Mesenchymal stem cell (in vitro differentiated cells and primary cell): ENCODE data around the gene PPP1R14B.
"Not testable (repeated sequence)": the region's sequence is repeated elsewhere in the genome, so short reads cannot be mapped to it uniquely, and the experiment has no call there.

Experiments used
- DNase-seq: peaks from one replicate; pipeline ENCODE4 v3.0.0-alpha.2; 2013
- H2AFZ ChIP-seq: one replicate; pipeline ENCODE4 v1.6.1; 2013; ENCODE audit warnings: low read depth, mild to moderate bottlenecking, control low read depth, inconsistent platforms, low read length, moderate library complexity
- H2AK5ac ChIP-seq: 2 replicates; pipeline ENCODE4 v1.6.1; 2013; ENCODE audit warnings: low read length, moderate library complexity, mild to moderate bottlenecking, inconsistent platforms; ENCODE audit not compliant: severe bottlenecking
- H2BK120ac ChIP-seq: one replicate; pipeline ENCODE4 v1.6.1; 2013; ENCODE audit warnings: low read depth, mild to moderate bottlenecking, inconsistent platforms, low read length, moderate library complexity
- H2BK12ac ChIP-seq, 2 experiments: one replicate each; pipeline ENCODE4 v1.6.1; 2013; ENCODE audit warnings: inconsistent platforms in 2 of 2, low read length in 2 of 2, mild to moderate bottlenecking in 2 of 2, moderate library complexity in 2 of 2, control low read depth in 1 of 2
- H2BK15ac ChIP-seq: one replicate; pipeline ENCODE4 v1.6.1; 2013; ENCODE audit warnings: mild to moderate bottlenecking, low read depth, inconsistent platforms; ENCODE audit not compliant: poor library complexity, severe bottlenecking
- H2BK5ac ChIP-seq: 2 replicates; pipeline ENCODE4 v1.6.1; 2013; ENCODE audit warnings: low read depth, mild to moderate bottlenecking, low read length, control low read depth, inconsistent platforms; ENCODE audit not compliant: poor library complexity, severe bottlenecking
- H3K14ac ChIP-seq, 2 experiments: one replicate each; pipeline ENCODE4 v1.6.1; 2013; ENCODE audit warnings: inconsistent platforms in 2 of 2, low read length in 2 of 2, control low read depth in 1 of 2, mild to moderate bottlenecking in 1 of 2, moderate library complexity in 1 of 2
- H3K18ac ChIP-seq, 2 experiments: one replicate each; pipeline ENCODE4 v1.6.1; 2013; ENCODE audit warnings: inconsistent platforms in 2 of 2, low read length in 2 of 2, control low read depth in 1 of 2, low read depth in 1 of 2, mild to moderate bottlenecking in 1 of 2
- H3K23ac ChIP-seq, 2 experiments: one replicate each; pipeline ENCODE4 v1.6.1; 2013; ENCODE audit warnings: inconsistent platforms in 2 of 2, low read length in 2 of 2, mild to moderate bottlenecking in 2 of 2, moderate library complexity in 2 of 2, control low read depth in 1 of 2
- H3K27ac ChIP-seq: 2 replicates; pipeline ENCODE4 v1.5.1; 2013; ENCODE audit warnings: mild to moderate bottlenecking, moderate library complexity, low read length, control low read depth, inconsistent platforms; ENCODE audit not compliant: poor library complexity, severe bottlenecking
- H3K27me3 ChIP-seq, 2 experiments: 2 replicates each; pipeline versions ENCODE4 v1.6.1 to v1.7.0; 2013; ENCODE audit warnings: low read length in 2 of 2, mild to moderate bottlenecking in 2 of 2, moderate library complexity in 2 of 2, control low read depth in 1 of 2, inconsistent platforms in 1 of 2; ENCODE audit not compliant: control insufficient read depth in 1 of 2, insufficient read depth in 1 of 2
- H3K36me3 ChIP-seq, 2 experiments: 2 replicates each; pipeline versions ENCODE4 v1.6.1 to v1.7.0; 2013; ENCODE audit warnings: low read length in 2 of 2, control low read depth in 1 of 2, inconsistent platforms in 1 of 2, low read depth in 1 of 2, mild to moderate bottlenecking in 1 of 2; ENCODE audit not compliant: insufficient read depth in 2 of 2, control insufficient read depth in 1 of 2
- H3K4ac ChIP-seq, 2 experiments: one replicate each; pipeline ENCODE4 v1.6.1; 2013; ENCODE audit warnings: inconsistent platforms in 2 of 2, low read length in 2 of 2, mild to moderate bottlenecking in 2 of 2, moderate library complexity in 2 of 2, control low read depth in 1 of 2, low read depth in 1 of 2
- H3K4me1 ChIP-seq: 2 replicates; pipeline ENCODE4 v1.6.1; 2013; ENCODE audit warnings: low read depth, low read length, control low read depth; ENCODE audit not compliant: control insufficient read depth, insufficient read depth
- H3K4me2 ChIP-seq: 2 replicates; pipeline ENCODE4 v1.6.1; 2013; ENCODE audit warnings: low read length, mild to moderate bottlenecking, inconsistent platforms; ENCODE audit not compliant: poor library complexity, severe bottlenecking
- H3K4me3 ChIP-seq, 2 experiments: 2 replicates each; pipeline versions ENCODE4 v1.5.1 to v1.7.0; 2013; ENCODE audit warnings: low read length in 2 of 2, mild to moderate bottlenecking in 2 of 2, control low read depth in 1 of 2, low read depth in 1 of 2; ENCODE audit not compliant: insufficient read depth in 1 of 2
- H3K79me1 ChIP-seq: replicated peaks from 2 replicates; pipeline ENCODE4 v1.6.1; 2013; ENCODE audit warnings: mild to moderate bottlenecking, control low read depth, low read length, inconsistent platforms; ENCODE audit not compliant: poor library complexity, severe bottlenecking
- H3K9ac ChIP-seq: 2 replicates; pipeline ENCODE4 v1.7.0; 2013; ENCODE audit warnings: mild to moderate bottlenecking, low read length, moderate library complexity
- H3K9me3 ChIP-seq: 2 replicates; pipeline ENCODE4 v1.7.0; 2013; ENCODE audit warnings: mild to moderate bottlenecking, low read length; ENCODE audit not compliant: control insufficient read depth
- H4K8ac ChIP-seq: one replicate; pipeline ENCODE4 v1.6.1; 2013; ENCODE audit warnings: inconsistent platforms, mild to moderate bottlenecking, low read length, moderate library complexity
- H4K91ac ChIP-seq: one replicate; pipeline ENCODE4 v1.6.1; 2013; ENCODE audit warnings: mild to moderate bottlenecking, low read length, inconsistent platforms
- WGBS: methylation state at CpG from one replicate; pipeline ENCODE4 v1.1.7; 2013; ENCODE audit warnings: mixed read lengths; 5-methylcytosine and 5-hydroxymethylcytosine counted together

PPP1R14B gene

GRCh38 chr11:64249038-64249437 is 2.3 kb upstream of the PPP1R14B start:
- Histone ChIP-seq H3K23ac (no peak overlapping the region), H3K4me2 (no peak overlapping the region), H3K18ac (no peak overlapping the region), H2BK15ac (no peak overlapping the region), H2BK120ac (no peak overlapping the region), H3K4me3 (no peak overlapping the region), H3K9ac (peak overlapping the region; percentile 15), H4K8ac (no peak overlapping the region), H2BK5ac (no peak overlapping the region), H3K4me1 (peaks cover 43% of the 10 kb centered on the region), H3K27ac (no peak overlapping the region), H3K9me3 (no peaks in the 10 kb centered on the region), H2AK5ac (no peak overlapping the region), H3K4ac (no peak overlapping the region), H3K27me3 (no peaks in the 10 kb centered on the region), H3K79me1 (peaks cover 12% of the 10 kb centered on the region), H2BK12ac (no peak overlapping the region), H2AFZ (no peak overlapping the region), H3K14ac (no peak overlapping the region), H3K36me3 (peaks cover 4 to 12% of the 10 kb centered on the region in 2 experiments), H4K91ac (peak overlapping the region; percentile 37)
- no peak for DNase-seq
- 96% methylated on average over 4 of the region's 4 CpGs for WGBS

GRCh38 chr11:64248578-64248977 is 1.8 kb upstream of the PPP1R14B start:
- H2BK120ac ChIP-seq, result no peak overlapping the region
- peaks cover 9% of the 10 kb centered on the region for H3K79me1 ChIP-seq
- peak overlapping the region; percentile 20 to 59 for H2BK12ac ChIP-seq
- no peak overlapping the region for H3K23ac ChIP-seq
- 75% methylated on average over 7 of the region's 7 CpGs for WGBS
- no peak overlapping the region for H3K4ac ChIP-seq
- peaks cover 43% of the 10 kb centered on the region for H3K4me1 ChIP-seq
- H2BK5ac ChIP-seq, result no peak overlapping the region
- no peak overlapping the region for H4K91ac ChIP-seq
- H2AK5ac ChIP-seq, result no peak overlapping the region
- H3K36me3 ChIP-seq, result peaks cover 7 to 14% of the 10 kb centered on the region in 2 experiments
- no peak overlapping the region for H4K8ac ChIP-seq
- DNase-seq, result no peak
- H2AFZ ChIP-seq, result no peak overlapping the region
- no peaks in the 10 kb centered on the region for H3K27me3 ChIP-seq
- no peak overlapping the region for H3K14ac ChIP-seq
- no peak overlapping the region for H3K18ac ChIP-seq
- H3K9me3 ChIP-seq, result no peaks in the 10 kb centered on the region
- no peak overlapping the region for H2BK15ac ChIP-seq
- H3K9ac ChIP-seq, result peak overlapping the region; percentile 93
- H3K4me3 ChIP-seq, result no peak overlapping the region
- H3K27ac ChIP-seq, result no peak overlapping the region
- no peak overlapping the region for H3K4me2 ChIP-seq

- Histone ChIP-seq H3K36me3 (peaks cover 14 to 21% of the 10 kb centered on the region in 2 experiments), H4K8ac (peak overlapping the region; percentile 74), H3K27me3 (no peaks in the 10 kb centered on the region), H4K91ac (no peak overlapping the region), H3K23ac (no peak overlapping the region), H3K27ac (no peak overlapping the region), H2BK15ac (peak overlapping the region; percentile 15), H2BK12ac (peak overlapping the region in 1 of 2 experiments; percentile 20), H2AFZ (no peak overlapping the region), H3K9ac (peak overlapping the region; percentile 93), H2BK5ac (no peak overlapping the region), H3K18ac (peak overlapping the region; percentile 37 to 77), H3K4me2 (peak overlapping the region; percentile 70), H2BK120ac (peak overlapping the region; percentile 95), H3K14ac (no peak overlapping the region), H3K4ac (peak overlapping the region; percentile 60 to 84), H2AK5ac (no peak overlapping the region), H3K4me3 (peak overlapping the region; percentile 40 to 98), H3K9me3 (no peaks in the 10 kb centered on the region), H3K4me1 (peaks cover 44% of the 10 kb centered on the region), H3K79me1 (peaks cover 5% of the 10 kb centered on the region)
- WGBS, result 45% methylated on average over 30 of the region's 31 CpGs
- DNase-seq, result no peak
These were observed 1.2 kb upstream of the PPP1R14B start for GRCh38 chr11:64247729-64248531.

GRCh38 chr11:64246621-64246870 is 197 bp downstream of the PPP1R14B start:
- 0% methylated on average over 1 of the region's 43 CpGs for WGBS
- not testable (repeated sequence) for H3K18ac ChIP-seq

More at GRCh38 chr11:64246621-64246870, 197 bp downstream of the PPP1R14B start:
- not testable (repeated sequence) for H3K4me2 ChIP-seq, H2AFZ ChIP-seq, H3K79me1 ChIP-seq, H3K23ac ChIP-seq, H2BK5ac ChIP-seq, H2AK5ac ChIP-seq, H3K27ac ChIP-seq, H2BK12ac ChIP-seq, H2BK120ac ChIP-seq, H4K91ac ChIP-seq, H3K14ac ChIP-seq, H3K9me3 ChIP-seq, H2BK15ac ChIP-seq, H4K8ac ChIP-seq, DNase-seq, H3K27me3 ChIP-seq
- Histone ChIP-seq H3K4me3 (peak overlapping the region; percentile 75 to 95), H3K9ac (peak overlapping the region; percentile 93), H3K36me3 (peaks cover 14 to 26% of the 10 kb centered on the region in 2 experiments), H3K4ac (peak overlapping the region in 1 of 2 experiments; percentile 96), H3K4me1 (peaks cover 42% of the 10 kb centered on the region)
